RWPE1 (cell line): ENCODE measurements around the gene OGDHL.
"Not testable (repeated sequence)": the region's sequence is repeated elsewhere in the genome, so short reads cannot be mapped to it uniquely, and the experiment has no call there.

ENCODE experiments used
- CTCF ChIA-PET: fragments of 350-600 bp; sonication (Branson Sonifier 250); formaldehyde crosslinking; extraction: SDS; loops from one replicate; lab custom pipeline; 2021; lab: Yijun Ruan, JAX
- POLR2A ChIA-PET: fragments of 400-600 bp; formaldehyde crosslinking; extraction: SDS; loops from one replicate; lab custom pipeline; 2020; ENCODE audit warnings: antibody characterized with exemption; ENCODE audit not compliant: low non-redundant PET; lab: Yijun Ruan, JAX
- DNase-seq: peaks from one replicate; pipeline ENCODE4 v3.0.0; 2012; ENCODE audit warnings: low spot score
- H3K27ac ChIP-seq: fragments of 450-650 bp; 2 replicates; pipeline ENCODE4 v1.5.1; 2017
- CTCF ChIP-seq: fragments of 450-650 bp; conservative IDR thresholded peaks from 2 replicates; pipeline ENCODE4 v1.5.1; 2017; ENCODE audit warnings: low read depth, mild to moderate bottlenecking

OGDHL gene

GRCh38 chr10:49759787-49760551 lies 2.2 kb downstream of the OGDHL start:
- ChIA-PET POLR2A (no interaction called here), CTCF (no interaction called here)
- no peak for TF ChIP-seq CTCF
- H3K27ac ChIP-seq: no peak overlapping the region
- DNase-seq: no peak

GRCh38 chr10:49758249-49758930 lies 3.7 kb downstream of the OGDHL start:
- no peak for DNase-seq
- no peak overlapping the region for H3K27ac ChIP-seq
- TF ChIP-seq CTCF: no peak
- CTCF ChIA-PET: no interaction called here
- POLR2A ChIA-PET: no interaction called here

- TF ChIP-seq CTCF: no peak
- POLR2A ChIA-PET: no interaction called here
- CTCF ChIA-PET: interaction anchor here (0.7 kb wide), 1 partner anchor 164 kb away, joined by 3 read pairs; no protein-coding TSS in a partner anchor
- no peak for DNase-seq
- no peak overlapping the region for H3K27ac ChIP-seq
Measured at GRCh38 chr10:49756641-49757040, 5.5 kb downstream of the OGDHL start.

GRCh38 chr10:49756031-49756430 lies 6.1 kb downstream of the OGDHL start:
- CTCF ChIA-PET: no interaction called here
- TF ChIP-seq CTCF: no peak
- POLR2A ChIA-PET: no interaction called here
- no peak overlapping the region for H3K27ac ChIP-seq
- DNase-seq: no peak

GRCh38 chr10:49754951-49755350 lies 7.2 kb downstream of the OGDHL start:
- CTCF ChIA-PET, H3K27ac ChIP-seq: not testable (repeated sequence)

GRCh38 chr10:49752584-49752983 lies 9.5 kb downstream of the OGDHL start:
- CTCF ChIA-PET: interaction anchor here (0.6 to 0.7 kb wide), 3 partner anchors 10 to 186 kb away, joined by 3 to 4 read pairs (median 4); no protein-coding TSS in a partner anchor
- POLR2A ChIA-PET: no interaction called here
- DNase-seq: no peak
- TF ChIP-seq CTCF: no peak
- H3K27ac ChIP-seq: no peak overlapping the region

More at GRCh38 chr10:49754951-49755350, 7.2 kb downstream of the OGDHL start:
- POLR2A ChIA-PET, DNase-seq: not testable (repeated sequence)
